ENCODE data around the gene CDCA3. TPM values are rescaled to one million over a fixed set of nuclear protein-coding genes. Genes with fewer than 3 reads are reported as not detected.

Gene CDCA3
- total and polyA plus RNA-seq, 3 experiments from 2014 or later, result 0.68 to 37.6 (median 35.9) TPM

DNA sequence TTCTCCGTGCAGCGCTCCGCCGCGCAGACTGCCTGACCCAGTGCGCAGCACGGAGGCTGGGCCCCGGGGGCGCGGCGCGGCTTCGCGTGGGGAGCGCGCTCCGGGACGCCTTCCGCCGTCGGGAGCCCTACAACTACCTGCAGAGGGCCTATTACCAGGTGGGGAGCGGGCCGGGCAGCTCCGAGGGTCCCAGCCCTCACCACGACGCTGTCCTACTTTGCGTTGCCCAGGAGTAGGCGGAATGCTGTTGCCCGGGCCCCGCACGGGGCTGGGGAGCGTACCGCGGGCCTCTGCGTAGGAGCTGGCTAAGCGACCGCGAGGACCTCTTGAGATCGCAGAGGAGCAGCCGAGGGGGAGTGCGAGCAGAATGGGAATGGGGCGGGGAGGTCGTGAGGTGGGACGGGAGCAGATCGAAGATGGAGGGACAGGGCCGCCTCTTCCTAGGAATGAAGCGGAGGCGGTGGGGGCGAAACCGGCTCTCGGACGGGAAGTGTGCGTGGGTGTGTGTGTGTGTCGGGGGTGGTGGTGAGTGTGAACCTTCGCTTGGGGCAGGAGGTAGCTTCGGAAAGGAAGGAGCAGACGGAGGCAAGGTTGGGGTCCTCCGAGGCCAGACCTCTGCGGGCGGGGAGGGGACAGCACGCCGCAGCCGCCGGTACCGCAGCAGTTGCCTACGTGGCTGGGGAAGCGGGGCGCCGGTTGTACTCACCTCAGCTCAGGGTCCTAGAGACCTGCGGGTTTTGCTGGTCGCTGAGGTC, 22.1 kb downstream of the CDCA3 start:
- H3K36me3 Mint-ChIP-seq, result peaks cover 0 to 17% (median 0%) of the 10 kb centered on the region in 3 donors
- H3K9me3 Mint-ChIP-seq, result no peaks in the 10 kb centered on the region
- Histone ChIP-seq H3K9me3 (ENCODE audit: low read length) (no peaks in the 10 kb centered on the region), H3K4me1 (ENCODE audit: insufficient read depth, low read length) (peaks cover 11% of the 10 kb centered on the region), H3K27me3 (ENCODE audit: insufficient read depth, low read length, poor library complexity, severe bottlenecking) (peaks cover 13% of the 10 kb centered on the region), H3K4me3 (ENCODE audit: low read length) (peak overlapping the region; percentile 75), H3K36me3 (ENCODE audit: insufficient read depth, low read length) (no peaks in the 10 kb centered on the region), H3K27ac (ENCODE audit: low read depth, low read length) (peak overlapping the region; percentile 78)
- peak overlapping the region; percentile 64 to 94 (median 89) for H3K27ac Mint-ChIP-seq
- DNase-seq, result peak in 2 of 5 donors; percentile 14 to 24
- peaks cover 29 to 44% of the 10 kb centered on the region in 2 donors for H3K27me3 Mint-ChIP-seq
- peak overlapping the region; percentile 83 to 97 (median 93) for H3K4me3 Mint-ChIP-seq
- ChIA-PET POLR2A (interaction anchor here (0.6 to 3.1 kb wide), 7 partner anchors 23 to 375 kb away, joined by 3 to 23 read pairs (median 6); partner anchors contain the start of genes CDCA3, COPS7A, MLF2 and SPSB2), CTCF (interaction anchor here (0.9 to 5.8 kb wide), 8 partner anchors 13 to 106 kb away, joined by 3 to 34 read pairs (median 4); partner anchors contain the start of genes COPS7A, MLF2 and SPSB2)
- peaks cover 15 to 25% (median 20%) of the 10 kb centered on the region in 3 donors for H3K4me1 Mint-ChIP-seq

DNA sequence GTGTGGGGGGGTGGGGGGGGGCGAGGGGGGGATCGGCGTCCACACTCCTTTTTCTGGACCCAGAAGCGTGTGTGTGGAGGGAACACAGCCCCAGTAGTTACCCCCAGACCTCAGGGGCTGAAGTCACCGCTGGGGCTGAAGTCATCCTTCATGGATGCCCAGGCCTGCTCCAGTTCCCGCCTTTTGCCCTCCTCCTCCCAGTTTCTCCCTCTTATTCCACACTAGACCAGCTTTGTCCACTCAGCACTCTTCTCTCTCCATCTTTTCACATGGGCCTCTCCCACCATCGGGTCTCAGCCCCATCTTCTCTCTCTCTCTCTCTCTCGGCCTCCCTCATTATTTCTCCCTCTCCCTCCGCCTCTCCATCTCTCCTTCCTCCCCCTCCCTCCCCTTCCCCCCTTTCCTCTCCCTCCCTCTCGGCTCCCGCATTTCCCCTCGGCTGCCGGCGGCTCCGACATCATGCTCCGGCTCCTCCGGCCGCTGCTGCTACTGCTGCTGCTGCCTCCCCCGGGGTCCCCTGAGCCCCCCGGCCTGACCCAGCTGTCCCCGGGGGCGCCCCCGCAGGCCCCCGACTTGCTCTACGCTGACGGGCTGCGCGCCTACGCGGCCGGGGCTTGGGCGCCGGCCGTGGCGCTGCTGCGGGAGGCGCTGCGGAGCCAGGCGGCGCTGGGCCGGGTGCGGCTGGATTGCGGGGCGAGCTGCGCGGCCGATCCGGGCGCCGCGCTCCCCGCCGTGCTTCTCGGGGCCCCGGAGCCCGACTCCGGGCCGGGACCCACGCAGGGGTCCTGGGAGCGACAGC, 22.9 kb downstream of the CDCA3 start, which contains the start of gene P3H3:
Gene P3H3 (plus strand): TSS at position 426 of the 799 bp plus-strand sequence. CDS start 34 bp downstream, at position 460.
- H3K27ac Mint-ChIP-seq, result peak within 1 kb of the TSS; percentile 64 to 92 (median 86)
- H3K27me3 Mint-ChIP-seq, result peaks cover 31 to 51% of the 10 kb centered on the region in 2 donors
- Histone ChIP-seq H3K27me3 (ENCODE audit: insufficient read depth, low read length, poor library complexity, severe bottlenecking) (peaks cover 13% of the 10 kb centered on the region), H3K9me3 (ENCODE audit: low read length) (no peaks in the 10 kb centered on the region), H3K4me3 (ENCODE audit: low read length) (peak within 1 kb of the TSS; percentile 75), H3K4me1 (ENCODE audit: insufficient read depth, low read length) (peaks cover 11% of the 10 kb centered on the region), H3K27ac (ENCODE audit: low read depth, low read length) (peak within 1 kb of the TSS; percentile 78), H3K36me3 (ENCODE audit: insufficient read depth, low read length) (no peaks in the 10 kb centered on the region)
- H3K36me3 Mint-ChIP-seq, result peaks cover 0 to 15% (median 0%) of the 10 kb centered on the region in 3 donors
- DNase-seq, result peak in 2 of 5 donors; percentile 24 to 52
- peak within 1 kb of the TSS; percentile 89 to 97 (median 93) for H3K4me3 Mint-ChIP-seq
- ChIA-PET POLR2A (interaction anchor here (0.6 to 3.1 kb wide), 8 partner anchors 24 to 375 kb away, joined by 3 to 23 read pairs (median 5); partner anchors contain the start of genes CDCA3, COPS7A, MLF2 and SPSB2), CTCF (interaction anchor here (0.9 to 5.8 kb wide), 8 partner anchors 14 to 105 kb away, joined by 3 to 34 read pairs (median 4); partner anchors contain the start of genes COPS7A, MLF2 and SPSB2)
- H3K9me3 Mint-ChIP-seq, result no peaks in the 10 kb centered on the region
- H3K4me1 Mint-ChIP-seq, result peaks cover 15 to 25% (median 20%) of the 10 kb centered on the region in 3 donors

DNA sequence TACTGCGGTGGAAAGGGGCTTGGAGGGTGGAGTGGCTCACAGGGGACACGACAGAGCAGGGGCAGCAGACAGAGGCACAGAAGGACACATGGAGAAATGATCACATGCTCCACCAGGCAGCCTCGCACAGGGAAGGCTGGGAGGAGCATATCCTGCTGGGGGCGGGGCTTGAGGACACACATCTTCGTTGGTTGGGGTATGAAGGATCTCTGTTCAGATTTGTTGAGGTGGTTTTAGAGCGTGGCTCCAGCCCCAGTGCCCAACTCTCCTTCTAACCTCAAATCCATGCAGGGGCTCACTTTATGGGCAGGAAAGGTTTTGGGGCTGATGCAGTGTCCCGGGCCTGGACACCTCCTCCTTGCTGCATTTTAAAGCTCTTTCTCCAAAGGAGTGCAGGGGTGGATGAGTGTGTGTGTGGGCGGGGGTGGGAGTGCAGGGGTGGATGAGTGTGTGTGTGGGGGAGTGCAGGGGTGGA, 23.6 kb downstream of the CDCA3 start:
- CTCF ChIA-PET, result interaction anchor here (1.1 to 5.8 kb wide), 6 partner anchors 8 to 104 kb away, joined by 3 to 39 read pairs (median 6); partner anchors contain the start of genes COPS7A and MLF2
- Histone ChIP-seq H3K4me3 (ENCODE audit: low read length) (no peak overlapping the region), H3K9me3 (ENCODE audit: low read length) (no peaks in the 10 kb centered on the region), H3K27ac (ENCODE audit: low read depth, low read length) (peak overlapping the region; percentile 20), H3K27me3 (ENCODE audit: insufficient read depth, low read length, poor library complexity, severe bottlenecking) (peaks cover 20% of the 10 kb centered on the region), H3K4me1 (ENCODE audit: insufficient read depth, low read length) (peaks cover 11% of the 10 kb centered on the region), H3K36me3 (ENCODE audit: insufficient read depth, low read length) (no peaks in the 10 kb centered on the region)
- Mint-ChIP-seq H3K4me3 (peak overlapping the region; percentile 60 to 85 (median 75)), H3K36me3 (peaks cover 0 to 14% (median 0%) of the 10 kb centered on the region in 3 donors), H3K9me3 (no peaks in the 10 kb centered on the region), H3K4me1 (peaks cover 15 to 25% (median 20%) of the 10 kb centered on the region in 3 donors), H3K27ac (peak overlapping the region in 4 of 8 donors; percentile 33 to 83 (median 61)), H3K27me3 (peaks cover 34 to 58% of the 10 kb centered on the region in 2 donors)
- POLR2A ChIA-PET, result interaction anchor here (0.6 to 3.1 kb wide), 3 partner anchors 24 to 126 kb away, joined by 3 to 23 read pairs (median 9); partner anchors contain the start of genes CDCA3, MLF2 and USP5
- peak in 1 of 5 donors; percentile 13 for DNase-seq

DNA sequence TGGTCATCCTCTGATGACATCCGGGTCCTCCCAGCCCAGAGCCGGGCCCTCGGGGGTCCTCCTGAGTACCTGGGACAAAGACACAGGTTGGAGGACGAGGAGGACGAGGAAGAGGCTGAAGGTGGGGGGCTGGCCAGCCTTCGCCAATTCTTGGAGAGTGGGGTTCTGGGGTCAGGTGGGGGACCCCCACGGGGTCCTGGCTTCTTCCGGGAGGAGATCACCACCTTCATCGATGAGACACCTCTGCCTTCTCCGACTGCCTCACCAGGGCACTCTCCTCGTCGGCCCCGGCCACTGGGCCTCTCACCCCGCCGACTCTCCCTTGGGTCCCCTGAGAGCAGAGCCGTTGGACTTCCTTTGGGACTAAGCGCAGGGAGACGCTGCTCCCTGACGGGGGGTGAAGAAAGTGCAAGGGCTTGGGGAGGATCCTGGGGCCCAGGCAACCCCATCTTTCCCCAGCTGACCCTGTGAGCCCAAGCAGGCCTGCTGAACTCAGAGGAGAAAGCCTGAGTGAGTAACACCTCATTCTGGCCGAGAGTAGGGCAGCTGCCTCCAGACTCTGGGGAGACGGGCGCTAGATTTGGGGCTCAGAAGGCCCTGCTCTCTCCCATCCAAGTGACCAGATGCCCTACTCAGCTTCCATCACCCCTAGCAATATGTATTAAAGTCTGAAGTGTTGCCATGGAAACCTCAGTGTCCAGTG, 24.2 kb downstream of the CDCA3 start:
- Histone ChIP-seq H3K4me1 (ENCODE audit: insufficient read depth, low read length) (peaks cover 11% of the 10 kb centered on the region), H3K27me3 (ENCODE audit: insufficient read depth, low read length, poor library complexity, severe bottlenecking) (peaks cover 25% of the 10 kb centered on the region), H3K4me3 (ENCODE audit: low read length) (no peak overlapping the region), H3K9me3 (ENCODE audit: low read length) (no peaks in the 10 kb centered on the region), H3K27ac (ENCODE audit: low read depth, low read length) (peak overlapping the region; percentile 20), H3K36me3 (ENCODE audit: insufficient read depth, low read length) (no peaks in the 10 kb centered on the region)
- Mint-ChIP-seq H3K27me3 (peaks cover 32 to 64% of the 10 kb centered on the region in 2 donors), H3K4me3 (peak overlapping the region; percentile 60 to 85 (median 75)), H3K36me3 (peaks cover 0 to 11% (median 0%) of the 10 kb centered on the region in 3 donors), H3K9me3 (no peaks in the 10 kb centered on the region), H3K27ac (peak overlapping the region in 4 of 8 donors; percentile 33 to 83 (median 61)), H3K4me1 (peaks cover 17 to 28% (median 20%) of the 10 kb centered on the region in 3 donors)
- ChIA-PET CTCF (interaction anchor here (1.2 to 5.8 kb wide), 8 partner anchors 8 to 199 kb away, joined by 4 to 39 read pairs (median 6); partner anchors contain the start of genes CDCA3, COPS7A, LAG3 and MLF2), POLR2A (interaction anchor here (3.1 kb wide), 1 partner anchor 25 kb away, joined by 23 read pairs; the partner anchor contains the start of genes CDCA3 and USP5)
- DNase-seq, result no peak

DNA sequence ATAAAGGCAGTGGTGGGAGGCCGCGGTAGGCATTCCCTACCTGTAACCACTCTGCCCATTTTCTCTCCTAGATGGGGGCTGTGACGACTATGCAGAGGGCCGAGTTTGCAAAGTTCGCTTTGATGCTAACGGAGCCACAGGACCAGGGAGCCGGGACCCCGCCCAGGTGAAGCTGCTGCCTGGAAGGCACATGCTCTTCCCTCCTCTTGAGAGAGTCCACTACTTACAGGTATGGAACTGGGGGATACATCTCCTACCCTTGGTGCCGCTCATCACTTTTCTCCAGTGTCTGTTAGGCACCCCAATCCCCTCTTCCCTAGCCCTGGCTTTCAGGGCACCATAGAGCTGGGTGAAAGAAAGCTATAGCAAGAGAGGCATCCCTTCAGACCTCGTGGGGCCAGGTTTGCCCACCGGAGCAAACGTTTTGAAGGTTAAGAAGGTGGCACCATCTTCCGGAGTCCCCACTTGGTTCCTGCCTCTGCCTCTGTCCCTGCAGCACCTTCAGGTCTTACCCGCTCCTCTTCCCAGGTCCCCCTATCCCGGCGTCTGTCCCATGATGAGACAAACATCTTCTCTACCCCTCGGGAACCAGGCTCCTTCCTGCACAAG, 24.9 kb downstream of the CDCA3 start:
- peak overlapping the region in 1 of 7 donors; percentile 70 for H3K4me3 Mint-ChIP-seq
- peak overlapping the region in 1 of 8 donors; percentile 41 for H3K27ac Mint-ChIP-seq
- Histone ChIP-seq H3K9me3 (ENCODE audit: low read length) (no peaks in the 10 kb centered on the region), H3K36me3 (ENCODE audit: insufficient read depth, low read length) (no peaks in the 10 kb centered on the region), H3K27ac (ENCODE audit: low read depth, low read length) (no peak overlapping the region), H3K27me3 (ENCODE audit: insufficient read depth, low read length, poor library complexity, severe bottlenecking) (peaks cover 25% of the 10 kb centered on the region), H3K4me3 (ENCODE audit: low read length) (no peak overlapping the region), H3K4me1 (ENCODE audit: insufficient read depth, low read length) (peaks cover 11% of the 10 kb centered on the region)
- peaks cover 0 to 9% (median 0%) of the 10 kb centered on the region in 3 donors for H3K36me3 Mint-ChIP-seq
- H3K9me3 Mint-ChIP-seq, result no peaks in the 10 kb centered on the region
- no peak for DNase-seq
- ChIA-PET POLR2A (no interaction called here), CTCF (interaction anchor here (0.7 to 5.8 kb wide), 10 partner anchors 9 to 260 kb away, joined by 3 to 39 read pairs (median 5); partner anchors contain the start of genes CDCA3, LAG3, MLF2 and USP5)
- H3K27me3 Mint-ChIP-seq, result peaks cover 30 to 66% of the 10 kb centered on the region in 2 donors
- peaks cover 19 to 31% (median 20%) of the 10 kb centered on the region in 3 donors for H3K4me1 Mint-ChIP-seq

DNA sequence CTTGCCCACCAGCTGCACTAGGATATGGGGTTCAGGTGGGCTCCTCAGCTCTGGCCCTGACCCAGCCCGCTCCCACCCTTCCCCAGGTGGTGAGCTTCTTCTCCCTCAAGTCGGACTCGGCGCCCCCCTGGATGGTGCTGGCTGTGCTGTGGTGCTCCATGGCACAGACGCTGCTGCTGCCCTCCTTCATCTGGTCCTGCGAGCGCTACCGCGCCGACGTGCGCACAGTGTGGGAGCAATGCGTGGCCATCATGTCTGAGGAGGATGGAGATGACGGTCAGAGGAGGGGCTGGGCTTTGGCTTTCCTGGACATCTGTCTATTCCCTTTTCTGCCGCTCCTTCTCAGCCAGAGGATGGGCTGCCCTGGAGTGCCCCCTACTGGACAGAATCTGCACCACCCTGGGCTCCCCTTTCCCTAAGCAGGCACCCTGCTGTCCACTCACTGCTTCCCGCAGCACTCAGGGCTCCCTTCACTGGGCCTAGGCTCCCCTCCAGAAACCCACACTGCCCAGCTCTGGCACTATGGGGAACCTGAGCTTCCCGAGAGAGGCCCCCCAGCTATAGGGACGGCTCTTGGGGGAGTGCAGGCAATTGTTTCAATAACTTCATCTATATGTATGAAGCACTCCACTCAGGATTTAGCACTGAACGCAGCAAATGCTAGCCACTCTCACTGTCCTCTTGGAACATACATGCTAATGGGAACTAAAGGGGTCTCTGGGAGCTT, 25.5 kb downstream of the CDCA3 start:
- no peak overlapping the region for H3K4me3 ChIP-seq (ENCODE audit: low read length)
- peaks cover 25% of the 10 kb centered on the region for H3K27me3 ChIP-seq (ENCODE audit: insufficient read depth, low read length, poor library complexity, severe bottlenecking)
- peaks cover 20 to 36% (median 24%) of the 10 kb centered on the region in 3 donors for H3K4me1 Mint-ChIP-seq
- no peaks in the 10 kb centered on the region for H3K9me3 Mint-ChIP-seq
- H3K36me3 Mint-ChIP-seq, result peaks cover 0 to 5% (median 0%) of the 10 kb centered on the region in 3 donors
- H3K4me3 Mint-ChIP-seq, result peak overlapping the region in 1 of 7 donors; percentile 70
- no peaks in the 10 kb centered on the region for H3K36me3 ChIP-seq (ENCODE audit: insufficient read depth, low read length)
- H3K27me3 Mint-ChIP-seq, result peaks cover 26 to 68% of the 10 kb centered on the region in 2 donors
- no peak overlapping the region for H3K27ac Mint-ChIP-seq
- H3K27ac ChIP-seq (ENCODE audit: low read depth, low read length), result no peak overlapping the region
- POLR2A ChIA-PET, result interaction anchor here (0.5 to 0.6 kb wide), 2 partner anchors 31 to 228 kb away, joined by 4 to 8 read pairs; no protein-coding TSS in a partner anchor
- DNase-seq, result peak; percentile 62 to 80 (median 71)
- H3K4me1 ChIP-seq (ENCODE audit: insufficient read depth, low read length), result peaks cover 18% of the 10 kb centered on the region
- CTCF ChIA-PET, result interaction anchor here (0.6 to 5.8 kb wide), 22 partner anchors 9 to 271 kb away, joined by 3 to 39 read pairs (median 3); partner anchors contain the start of genes CDCA3, COPS7A, LAG3 and MLF2
- H3K9me3 ChIP-seq (ENCODE audit: low read length), result no peaks in the 10 kb centered on the region

All from CD8-positive, alpha-beta memory T cell (primary cell).